Muscle layer of colon (tissue), 2 donors: ENCODE results near the gene CLDN3.
"Not testable (repeated sequence)": the region's sequence is repeated elsewhere in the genome, so short reads cannot be mapped to it uniquely, and the experiment has no call there.

Experiments
- H3K27ac ChIP-seq: one replicate; pipeline ENCODE4 v1.7.0; 2013; ENCODE audit warnings: low read depth, mild to moderate bottlenecking, low read length, moderate library complexity
- H3K27me3 ChIP-seq, 2 donors: one replicate each; pipeline ENCODE4 v1.7.0; 2013; ENCODE audit warnings: low read length in 2 of 2, mild to moderate bottlenecking in 2 of 2; ENCODE audit not compliant: insufficient read depth in 2 of 2, control insufficient read depth in 1 of 2
- H3K36me3 ChIP-seq: one replicate; pipeline ENCODE4 v1.7.0; 2013; ENCODE audit warnings: mild to moderate bottlenecking, low read length; ENCODE audit not compliant: insufficient read depth
- H3K4me1 ChIP-seq: one replicate; pipeline ENCODE4 v1.7.0; 2013; ENCODE audit warnings: mild to moderate bottlenecking, low read length; ENCODE audit not compliant: insufficient read depth
- H3K4me3 ChIP-seq, 2 donors: one replicate each; pipeline ENCODE4 v1.7.0; 2013; ENCODE audit warnings: low read length in 2 of 2, low read depth in 1 of 2, mild to moderate bottlenecking in 1 of 2, moderate library complexity in 1 of 2
- H3K9ac ChIP-seq: one replicate; pipeline ENCODE4 v1.7.0; 2013; ENCODE audit warnings: low read length
- H3K9me3 ChIP-seq: one replicate; pipeline ENCODE4 v1.7.0; 2013; ENCODE audit warnings: mild to moderate bottlenecking, low read length
- donor health status: abdominal sarcoma.
- donor health status: Adenocarcinoma of cecum.

The CLDN3 gene

GRCh38 chr7:73796656-73797055 is 26.6 kb upstream of the CLDN3 start:
- not testable (repeated sequence) for H3K9me3 ChIP-seq, H3K4me1 ChIP-seq, H3K4me3 ChIP-seq, H3K36me3 ChIP-seq, H3K9ac ChIP-seq, H3K27me3 ChIP-seq, H3K27ac ChIP-seq

DNA sequence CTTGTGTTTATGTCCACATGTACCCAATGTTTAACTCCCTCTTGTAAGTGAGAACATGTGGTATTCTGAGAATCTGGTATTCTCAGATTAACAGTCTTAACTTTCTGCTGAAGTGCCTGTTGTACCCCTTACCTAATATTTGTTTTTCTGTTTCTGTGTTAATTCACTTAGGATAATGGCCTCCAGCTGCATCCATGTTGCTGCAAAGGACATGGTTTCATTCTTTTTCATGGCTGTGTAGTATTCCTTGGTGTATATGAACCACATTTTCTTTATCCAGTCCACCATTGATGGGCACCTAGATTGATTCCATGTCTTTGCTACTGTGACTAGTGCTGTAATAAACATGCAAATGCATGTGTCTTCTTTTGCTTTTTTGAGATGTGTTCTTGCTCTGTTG is 25.1 kb upstream of the CLDN3 start:
- H3K27me3 ChIP-seq, H3K4me1 ChIP-seq, H3K4me3 ChIP-seq, H3K27ac ChIP-seq, H3K9ac ChIP-seq, H3K9me3 ChIP-seq, H3K36me3 ChIP-seq: not testable (repeated sequence)

GRCh38 chr7:73791170-73791690 is 21.2 kb upstream of the CLDN3 start:
- H3K27me3 ChIP-seq, H3K27ac ChIP-seq, H3K9me3 ChIP-seq, H3K9ac ChIP-seq, H3K4me1 ChIP-seq, H3K4me3 ChIP-seq, H3K36me3 ChIP-seq: not testable (repeated sequence)

- Histone ChIP-seq H3K27ac (no peak overlapping the region), H3K4me1 (no peaks in the 10 kb centered on the region), H3K36me3 (no peaks in the 10 kb centered on the region), H3K9me3 (no peaks in the 10 kb centered on the region), H3K27me3 (no peaks in the 10 kb centered on the region), H3K4me3 (no peak overlapping the region), H3K9ac (no peak overlapping the region)
These were observed 19.0 kb upstream of the CLDN3 start for GRCh38 chr7:73789051-73789450.

DNA sequence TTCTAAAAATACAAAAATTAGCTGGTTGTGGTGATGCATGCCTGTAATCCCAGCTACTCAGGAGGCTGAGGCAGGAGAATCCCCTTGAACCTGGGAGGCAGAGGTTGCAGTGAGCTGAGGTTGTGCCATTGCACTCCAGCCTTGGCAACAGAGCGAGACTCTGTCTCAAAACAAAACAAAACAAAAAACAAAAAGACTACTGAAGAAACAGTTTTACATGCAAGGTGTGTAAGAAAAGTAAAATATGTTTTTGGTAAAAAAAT is 17.6 kb upstream of the CLDN3 start:
- not testable (repeated sequence) for H3K4me1 ChIP-seq, H3K36me3 ChIP-seq, H3K4me3 ChIP-seq, H3K9me3 ChIP-seq, H3K9ac ChIP-seq, H3K27ac ChIP-seq, H3K27me3 ChIP-seq

DNA sequence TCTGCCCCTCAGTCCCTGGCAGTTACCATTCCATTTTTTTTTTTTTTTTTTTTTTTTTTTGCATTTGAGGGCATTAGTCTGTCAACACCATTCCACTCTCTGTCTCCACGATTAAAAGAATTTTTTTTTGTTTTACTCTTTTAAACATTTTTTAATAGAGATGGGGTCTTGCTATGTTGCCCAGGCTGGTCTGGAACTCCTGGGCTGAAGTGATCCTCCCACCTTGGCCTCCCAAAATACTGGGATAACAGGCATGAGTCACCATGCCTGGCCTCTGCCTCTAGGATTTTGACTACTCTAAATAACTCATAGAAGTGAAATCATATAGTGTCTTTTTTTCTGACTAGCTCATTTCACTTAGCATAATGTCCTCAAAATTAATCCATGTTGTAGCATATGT is 16.5 kb upstream of the CLDN3 start:
- Histone ChIP-seq H3K27ac (no peak overlapping the region), H3K27me3 (no peaks in the 10 kb centered on the region), H3K4me3 (no peak overlapping the region), H3K4me1 (no peaks in the 10 kb centered on the region), H3K9me3 (no peaks in the 10 kb centered on the region), H3K36me3 (no peaks in the 10 kb centered on the region), H3K9ac (no peak overlapping the region)

DNA sequence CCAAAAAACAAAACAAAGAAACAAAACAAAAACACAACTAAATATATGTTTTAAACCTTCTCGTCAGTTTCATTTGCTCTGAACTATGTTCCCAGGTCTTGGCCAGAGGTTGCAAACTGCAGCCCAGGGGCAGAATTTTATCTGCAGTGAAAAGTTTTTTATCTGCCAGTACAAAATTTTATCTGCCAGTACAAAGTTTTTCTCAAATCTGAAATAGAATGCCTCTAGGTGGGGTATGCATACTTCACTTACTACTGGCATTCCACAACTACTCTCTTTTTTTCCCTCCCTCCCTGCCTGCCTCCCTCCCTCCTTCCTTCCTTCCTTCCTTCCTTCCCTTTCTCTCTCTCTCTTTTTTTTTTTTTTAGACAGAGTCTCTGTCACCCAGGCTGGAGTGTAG is 9.4 kb upstream of the CLDN3 start:
- Histone ChIP-seq H3K4me3 (no peak overlapping the region), H3K27me3 (no peaks in the 10 kb centered on the region), H3K27ac (no peak overlapping the region), H3K9ac (no peak overlapping the region), H3K9me3 (no peaks in the 10 kb centered on the region), H3K4me1 (no peaks in the 10 kb centered on the region), H3K36me3 (no peaks in the 10 kb centered on the region)

GRCh38 chr7:73778801-73779389 is 8.8 kb upstream of the CLDN3 start:
- no peaks in the 10 kb centered on the region for H3K36me3 ChIP-seq
- H3K27me3 ChIP-seq: no peaks in the 10 kb centered on the region
- H3K27ac ChIP-seq: no peak overlapping the region
- no peak overlapping the region for H3K4me3 ChIP-seq
- H3K9me3 ChIP-seq: no peaks in the 10 kb centered on the region
- no peaks in the 10 kb centered on the region for H3K4me1 ChIP-seq
- no peak overlapping the region for H3K9ac ChIP-seq

- no peaks in the 10 kb centered on the region for H3K4me1 ChIP-seq
- H3K27me3 ChIP-seq: peaks cover 0 to 11% of the 10 kb centered on the region in 2 donors
- H3K27ac ChIP-seq: no peak overlapping the region
- no peaks in the 10 kb centered on the region for H3K36me3 ChIP-seq
- H3K9me3 ChIP-seq: no peaks in the 10 kb centered on the region
- no peak overlapping the region for H3K9ac ChIP-seq
- no peak overlapping the region for H3K4me3 ChIP-seq
These were observed 4.9 kb upstream of the CLDN3 start for GRCh38 chr7:73774923-73775322.

GRCh38 chr7:73773700-73774517 is 3.8 kb upstream of the CLDN3 start:
- no peak overlapping the region for H3K27ac ChIP-seq
- no peak overlapping the region for H3K9ac ChIP-seq
- H3K27me3 ChIP-seq: peaks cover under 1 to 21% of the 10 kb centered on the region in 2 donors
- no peaks in the 10 kb centered on the region for H3K9me3 ChIP-seq
- H3K4me3 ChIP-seq: no peak overlapping the region
- no peaks in the 10 kb centered on the region for H3K36me3 ChIP-seq
- no peaks in the 10 kb centered on the region for H3K4me1 ChIP-seq

- Histone ChIP-seq H3K4me1 (no peaks in the 10 kb centered on the region), H3K9me3 (no peaks in the 10 kb centered on the region), H3K27me3 (peaks cover 8 to 29% of the 10 kb centered on the region in 2 donors), H3K4me3 (no peak overlapping the region), H3K36me3 (no peaks in the 10 kb centered on the region), H3K9ac (no peak overlapping the region), H3K27ac (no peak overlapping the region)
These were observed 995 bp upstream of the CLDN3 start for GRCh38 chr7:73770860-73771670.
